ENCODE data around the gene SLC38A8.

Gene SLC38A8

DNA sequence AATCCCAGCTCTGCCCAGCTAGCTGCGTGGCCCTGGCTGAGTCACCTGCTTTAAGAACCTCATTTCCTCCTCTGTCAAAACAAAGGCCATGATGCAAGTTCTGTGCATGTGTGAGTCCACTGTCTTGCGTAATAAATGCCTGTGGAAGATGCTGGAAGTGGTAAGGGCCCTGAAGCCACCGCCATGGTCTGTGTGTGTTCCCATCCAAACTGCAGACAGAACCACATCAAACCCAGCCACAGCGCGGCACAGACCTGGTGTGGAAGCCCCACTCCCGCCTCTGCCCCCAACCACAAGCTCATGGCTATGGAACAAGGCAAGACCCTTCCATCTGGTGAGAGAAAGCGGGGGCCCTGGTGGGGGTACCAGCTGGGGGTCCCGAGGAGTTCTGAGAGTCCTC is 48.5 kb downstream of the SLC38A8 start:
- DNase-seq: no peak

DNA sequence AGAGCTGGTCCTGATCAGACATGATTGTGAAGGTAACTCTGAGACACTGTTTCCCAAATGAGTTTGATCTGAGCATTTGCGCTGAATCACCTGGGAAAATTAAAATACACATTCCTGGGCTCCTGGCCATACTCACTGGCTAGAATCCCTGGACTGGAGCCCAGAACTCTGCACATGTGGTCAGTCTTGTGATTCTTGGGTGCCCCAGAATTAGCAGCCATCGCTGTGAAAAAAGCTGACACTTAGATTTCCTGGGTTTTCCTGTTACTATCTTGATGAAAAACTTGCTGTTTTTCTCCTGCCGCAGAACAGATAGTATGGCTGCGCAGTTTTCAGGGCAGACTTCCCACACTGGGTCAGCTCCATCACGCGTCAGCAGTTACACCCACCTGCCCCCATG is 50.0 kb downstream of the SLC38A8 start:
- no peak for DNase-seq

DNA sequence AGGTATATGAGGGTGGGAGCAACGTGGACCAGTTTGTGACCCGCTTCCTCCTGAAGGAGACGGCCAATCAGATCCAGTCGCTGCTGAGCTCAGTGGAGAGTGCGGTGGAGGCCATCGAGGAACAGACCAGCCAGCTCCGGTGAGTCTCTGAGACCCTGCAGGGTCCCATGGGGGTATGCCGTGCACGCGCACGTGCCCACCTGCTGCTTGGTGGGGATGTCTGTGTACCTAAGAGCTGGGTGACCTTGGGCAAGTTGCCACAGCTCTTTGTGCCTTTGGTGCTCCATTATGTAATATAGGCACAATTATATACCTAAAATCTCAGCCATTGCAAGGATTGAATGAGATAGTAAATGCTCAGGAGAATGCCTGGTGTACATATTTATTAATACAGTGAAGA is 52.1 kb downstream of the SLC38A8 start:
- no peak for DNase-seq

DNA sequence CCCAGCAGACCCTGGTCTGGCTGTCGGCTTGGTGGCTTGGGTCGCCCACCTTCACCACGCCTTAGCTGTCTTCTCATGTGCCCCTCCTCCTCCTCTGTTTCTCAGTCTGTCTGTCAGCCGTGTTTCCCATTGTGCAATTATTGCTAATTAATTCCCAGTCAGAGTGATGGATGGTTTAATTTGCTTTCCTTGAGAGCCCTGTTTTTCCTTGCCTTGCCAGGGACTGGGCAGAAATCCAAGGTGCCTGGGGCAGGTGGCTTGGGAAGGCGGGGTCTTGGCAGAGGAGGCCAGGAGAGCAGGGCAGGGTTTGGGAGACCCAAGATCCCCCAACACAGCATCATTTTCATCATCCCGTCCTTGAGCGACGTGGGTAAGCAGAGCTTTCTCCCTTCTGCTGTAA is 53.3 kb downstream of the SLC38A8 start:
- no peak for DNase-seq

DNA sequence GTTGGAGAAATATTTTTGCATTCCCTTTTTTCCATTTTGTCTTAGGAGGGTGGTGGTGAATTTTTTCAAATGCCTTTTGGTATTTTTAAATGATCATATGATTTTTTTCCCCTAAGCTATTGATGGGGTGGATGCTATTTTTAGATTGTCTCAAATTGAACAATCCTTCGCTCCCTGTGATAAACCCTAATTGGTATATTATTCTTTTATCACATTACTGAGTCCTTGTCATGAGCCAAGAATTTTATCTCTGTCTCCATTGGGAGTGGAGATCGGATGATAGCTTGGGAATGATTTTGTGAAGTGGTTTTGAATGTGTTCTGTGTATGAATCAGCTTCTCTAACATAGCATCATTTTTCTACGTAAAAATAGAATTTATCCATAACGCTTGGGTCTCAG is 59.1 kb downstream of the SLC38A8 start:
- DNase-seq: no peak

DNA sequence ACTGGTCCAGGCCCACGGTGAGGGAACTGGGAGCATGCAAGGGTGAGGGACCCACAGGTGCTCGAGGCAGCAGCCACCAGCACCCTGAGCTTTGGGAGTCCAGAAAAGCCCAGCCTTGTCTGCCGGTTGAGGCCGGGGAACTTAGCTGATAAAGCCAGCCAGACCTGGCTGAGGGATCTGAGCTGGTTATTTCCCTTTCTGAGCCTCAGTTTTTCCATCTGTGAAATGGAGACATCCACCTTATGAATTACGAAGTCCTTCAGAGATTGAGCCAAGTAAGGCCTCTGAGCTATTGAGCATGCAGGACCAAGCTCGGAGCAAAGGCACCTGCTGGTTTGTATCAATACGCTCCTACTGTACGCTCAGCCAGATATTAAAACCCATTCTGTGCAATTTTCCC is 60.8 kb downstream of the SLC38A8 start:
- DNase-seq: no peak

DNA sequence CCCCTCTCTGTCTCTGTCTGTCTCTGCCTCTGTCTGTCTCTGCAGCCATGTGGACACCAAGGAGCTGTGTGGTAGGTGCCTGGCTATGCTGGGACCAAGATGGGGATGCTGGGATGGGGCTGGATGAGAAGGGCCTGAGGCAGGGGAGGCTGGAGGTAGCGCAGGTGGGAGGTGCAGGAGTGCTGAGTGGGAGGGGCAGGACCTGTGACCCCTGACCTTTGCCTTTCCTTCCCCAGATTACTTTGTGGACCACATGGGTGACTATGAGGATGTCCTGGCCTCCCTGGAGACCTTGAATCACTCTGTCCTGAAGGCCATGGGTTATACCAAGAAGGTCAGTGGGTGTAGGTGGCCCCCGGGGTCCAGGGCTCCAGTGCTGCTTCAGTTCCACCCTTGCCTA is 61.8 kb downstream of the SLC38A8 start:
- DNase-seq: no peak

DNA sequence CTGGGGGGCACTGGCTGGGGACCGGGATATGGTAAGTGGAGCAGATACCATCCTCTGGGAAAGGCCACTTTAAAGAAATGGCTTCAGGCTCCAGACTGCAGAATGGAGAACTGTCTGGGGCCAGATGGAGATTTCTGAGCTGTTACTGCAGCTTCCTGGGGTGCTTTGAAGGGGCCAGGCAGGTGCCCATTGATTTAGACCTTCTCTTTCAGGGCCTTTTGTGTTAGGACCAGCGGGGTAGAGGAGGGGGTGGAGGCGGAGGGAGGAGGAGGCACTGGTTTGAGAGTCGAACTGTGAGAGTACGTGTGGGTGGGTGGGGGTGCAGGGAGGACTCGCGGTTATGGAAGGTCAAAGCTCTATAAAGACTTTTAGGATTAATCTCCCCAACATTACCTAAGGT is 63.2 kb downstream of the SLC38A8 start:
- DNase-seq: no peak

DNA sequence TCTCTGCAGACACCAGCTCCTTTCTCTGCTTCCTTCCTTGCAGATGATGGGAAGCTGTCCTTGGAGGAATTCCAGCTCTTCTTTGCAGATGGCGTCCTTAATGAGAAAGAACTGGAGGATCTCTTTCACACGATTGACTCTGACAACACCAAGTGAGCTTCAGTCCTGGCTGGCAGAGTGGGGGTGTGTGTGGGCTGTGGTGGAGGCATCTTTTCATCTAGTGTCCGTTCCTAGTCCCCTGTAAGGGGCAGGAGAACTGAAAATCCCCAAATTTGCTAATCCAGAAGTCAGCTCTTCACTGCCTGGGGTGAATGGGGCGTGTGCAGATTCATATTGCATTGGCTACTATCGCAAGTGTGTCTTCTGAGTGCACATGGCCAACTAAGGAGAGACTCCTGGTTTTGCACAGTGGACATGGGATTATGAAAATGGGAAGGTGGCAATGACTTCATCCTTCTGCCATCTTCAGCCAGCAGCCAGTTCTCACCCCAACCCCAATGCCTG is 64.1 kb downstream of the SLC38A8 start:
- DNase-seq: no peak

DNA sequence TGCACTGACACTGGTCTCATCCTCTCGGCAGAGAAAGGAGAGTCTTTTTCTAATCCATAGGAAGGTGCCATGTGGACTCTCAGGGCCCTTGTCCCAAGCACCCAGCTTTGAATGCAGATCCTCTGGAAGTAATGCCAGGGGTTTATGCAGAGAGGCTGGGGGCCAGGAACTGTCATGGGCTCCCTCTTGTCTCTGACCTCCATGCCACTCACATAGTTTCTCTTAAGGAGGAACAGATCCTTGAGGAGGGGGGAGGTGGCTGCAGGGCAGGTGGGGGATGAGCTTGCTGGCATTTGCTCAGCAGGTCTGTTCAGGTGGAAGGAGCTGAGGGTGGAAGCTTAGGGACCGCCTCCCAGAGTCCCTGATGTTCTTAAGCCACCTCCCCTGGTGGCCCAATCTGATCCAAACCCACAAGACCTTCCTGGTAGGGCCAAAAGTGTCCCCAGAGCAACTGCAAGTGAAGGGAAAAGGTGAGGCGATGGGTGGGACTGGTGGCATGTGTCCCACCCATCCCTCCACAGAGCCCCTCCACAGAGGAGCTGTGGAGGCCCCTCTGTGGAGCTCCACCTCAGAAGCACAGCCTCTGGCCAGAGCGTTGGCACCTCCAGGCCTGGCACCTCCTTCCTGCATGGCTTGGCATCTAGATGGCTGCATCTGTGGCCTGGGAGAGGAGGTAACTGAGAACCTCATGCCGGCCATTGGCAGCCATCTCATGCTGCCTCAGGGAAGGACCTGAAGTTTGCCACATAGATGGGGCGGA is 65.4 kb downstream of the SLC38A8 start:
- no peak for DNase-seq

DNA sequence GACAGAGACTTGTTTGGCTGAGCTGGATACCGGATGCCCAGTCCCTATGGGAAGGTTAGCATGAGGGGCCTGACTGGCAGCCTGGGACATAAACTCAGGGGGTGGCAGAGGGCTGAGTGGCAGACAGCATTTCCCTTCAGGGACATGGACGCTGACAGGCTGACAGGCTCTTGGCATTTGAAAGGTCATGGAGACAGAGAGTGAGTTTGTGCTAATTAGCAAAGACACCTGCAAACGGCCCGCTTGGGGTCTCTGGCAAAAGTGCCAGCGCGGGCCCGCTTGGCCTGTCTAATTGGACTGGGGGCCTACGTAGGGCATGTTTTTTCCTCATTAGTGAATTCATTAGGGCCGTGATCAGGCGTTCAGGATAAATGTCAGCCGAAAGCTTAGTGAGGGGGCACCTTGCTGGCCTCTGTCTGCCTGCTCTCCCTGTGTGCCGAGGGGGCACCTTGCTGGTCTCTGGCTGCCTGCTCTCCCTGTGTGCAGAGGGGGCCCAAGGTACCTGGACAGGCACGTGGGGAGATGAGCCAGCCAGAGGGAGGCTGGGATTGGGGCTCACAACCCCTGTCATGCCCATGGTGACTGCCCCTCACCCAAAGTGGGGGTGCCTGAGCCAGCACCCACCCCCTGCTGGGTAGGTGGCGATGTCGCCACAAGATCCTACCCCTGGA is 66.9 kb downstream of the SLC38A8 start:
- DNase-seq: peak; percentile 79

DNA sequence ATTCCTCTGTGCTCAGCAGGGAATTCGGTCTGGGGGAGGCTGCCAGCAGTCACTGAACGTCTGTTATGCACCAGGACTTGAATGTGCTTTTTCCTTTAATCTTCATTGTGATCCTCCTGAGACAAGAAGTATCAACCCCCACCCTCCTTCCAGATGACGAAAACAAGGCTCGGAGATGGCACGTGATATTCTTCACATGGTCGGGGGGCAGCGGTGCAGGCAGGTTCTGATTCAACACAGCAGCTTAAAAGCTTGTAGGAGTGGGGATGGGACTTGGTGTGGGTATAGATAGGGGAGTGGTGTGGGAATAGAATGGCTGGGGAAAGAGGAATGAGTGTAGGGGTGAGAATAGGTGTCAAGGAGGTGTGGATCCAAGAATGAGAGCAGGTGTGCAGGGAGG is 68.1 kb downstream of the SLC38A8 start:
- DNase-seq: no peak

DNA sequence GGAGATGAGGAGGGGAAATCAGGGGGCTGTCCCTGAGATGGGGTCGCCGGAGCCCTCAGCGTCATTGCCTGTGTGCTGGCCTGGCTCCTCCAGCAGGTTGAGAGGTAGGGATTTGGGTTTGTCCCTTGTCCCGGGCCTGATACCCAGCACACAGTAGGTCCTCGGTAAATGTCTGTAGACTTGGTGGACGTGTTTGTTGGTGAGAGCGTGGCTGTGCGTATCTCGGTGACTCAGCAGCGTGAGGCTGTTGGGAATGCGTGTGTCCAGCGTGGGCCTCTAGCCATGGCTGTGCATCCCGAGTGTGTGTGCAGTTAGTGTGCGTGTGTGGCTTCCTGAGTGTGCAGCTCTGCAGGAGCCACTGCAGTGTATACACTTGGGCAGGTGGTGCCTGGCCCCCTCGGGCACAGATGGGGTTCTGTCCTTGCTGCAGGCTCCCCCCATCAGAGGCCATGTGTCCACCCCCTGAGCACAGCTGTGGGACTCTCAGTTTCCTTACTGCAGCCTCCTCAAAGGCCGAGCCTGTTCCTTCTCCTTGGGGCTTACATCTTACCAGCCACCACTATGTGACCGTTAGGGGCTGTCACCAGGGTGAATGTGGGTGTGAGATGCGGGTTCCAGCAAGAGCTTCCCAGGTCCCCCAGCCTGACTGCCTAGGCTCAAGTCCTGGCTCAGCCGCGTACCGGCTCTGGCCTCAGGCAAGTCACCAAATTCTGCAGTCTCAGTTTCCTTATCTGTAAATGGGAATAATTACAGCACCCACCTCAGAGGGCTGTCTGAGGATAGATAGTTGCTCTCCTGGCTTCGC is 68.8 kb downstream of the SLC38A8 start:
- DNase-seq: no peak

DNA sequence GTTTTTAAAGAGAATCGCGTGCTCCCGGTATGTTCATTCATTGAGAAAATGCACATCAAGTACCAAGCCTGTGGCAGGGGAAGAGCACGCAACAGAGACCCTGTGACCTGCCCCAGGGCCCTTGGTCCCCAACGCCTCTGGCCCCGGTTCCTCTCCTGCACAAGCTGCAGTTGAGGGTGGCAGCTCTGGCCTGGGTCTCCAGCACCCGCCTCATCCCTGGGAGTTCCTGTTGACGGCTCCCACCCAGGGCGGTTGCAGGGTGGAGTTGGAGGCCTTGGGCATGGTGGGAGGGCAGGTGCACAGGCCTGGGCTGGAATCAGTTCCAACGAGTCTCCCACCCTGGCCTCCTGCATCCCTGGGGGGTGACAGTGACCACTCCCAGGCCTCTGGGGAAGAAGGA is 69.5 kb downstream of the SLC38A8 start:
- no peak for DNase-seq

DNA sequence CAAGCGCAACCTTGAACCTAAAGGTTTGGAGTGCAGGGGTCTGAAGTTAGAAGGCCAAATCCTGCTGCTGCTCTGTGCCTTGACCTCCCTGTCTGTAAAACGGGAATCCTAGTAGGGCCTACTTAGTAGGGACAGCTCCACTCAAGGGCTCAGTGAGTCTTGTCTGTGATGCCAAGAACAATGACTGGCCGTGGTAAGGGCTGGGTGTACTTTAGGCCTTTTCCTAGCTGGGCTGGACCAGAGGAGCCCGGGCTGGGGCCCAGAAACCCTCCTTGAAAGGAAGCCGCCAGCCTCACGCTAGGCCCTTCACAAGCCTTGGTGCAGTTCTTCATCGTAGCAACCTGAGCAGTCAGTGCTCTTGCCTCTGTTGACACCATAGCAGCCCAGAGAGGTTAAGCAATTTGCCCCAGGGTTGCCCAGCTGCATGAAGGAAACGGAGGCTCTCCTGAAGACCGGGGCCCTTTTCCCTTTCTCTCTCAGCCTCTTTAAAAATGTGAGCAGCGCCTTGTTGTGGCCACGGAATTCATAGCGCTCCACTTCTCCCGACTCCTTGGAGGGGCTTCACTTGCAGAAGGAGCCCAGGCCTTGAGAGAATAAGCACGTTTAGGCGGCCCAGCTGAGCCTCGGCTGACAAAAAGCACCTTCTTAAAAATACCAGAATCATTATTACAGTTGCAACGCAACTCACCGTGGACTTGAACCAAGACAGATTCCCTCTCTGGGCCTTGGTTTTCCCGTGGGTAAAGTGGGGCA is 70.2 kb downstream of the SLC38A8 start:
- no peak for DNase-seq

DNA sequence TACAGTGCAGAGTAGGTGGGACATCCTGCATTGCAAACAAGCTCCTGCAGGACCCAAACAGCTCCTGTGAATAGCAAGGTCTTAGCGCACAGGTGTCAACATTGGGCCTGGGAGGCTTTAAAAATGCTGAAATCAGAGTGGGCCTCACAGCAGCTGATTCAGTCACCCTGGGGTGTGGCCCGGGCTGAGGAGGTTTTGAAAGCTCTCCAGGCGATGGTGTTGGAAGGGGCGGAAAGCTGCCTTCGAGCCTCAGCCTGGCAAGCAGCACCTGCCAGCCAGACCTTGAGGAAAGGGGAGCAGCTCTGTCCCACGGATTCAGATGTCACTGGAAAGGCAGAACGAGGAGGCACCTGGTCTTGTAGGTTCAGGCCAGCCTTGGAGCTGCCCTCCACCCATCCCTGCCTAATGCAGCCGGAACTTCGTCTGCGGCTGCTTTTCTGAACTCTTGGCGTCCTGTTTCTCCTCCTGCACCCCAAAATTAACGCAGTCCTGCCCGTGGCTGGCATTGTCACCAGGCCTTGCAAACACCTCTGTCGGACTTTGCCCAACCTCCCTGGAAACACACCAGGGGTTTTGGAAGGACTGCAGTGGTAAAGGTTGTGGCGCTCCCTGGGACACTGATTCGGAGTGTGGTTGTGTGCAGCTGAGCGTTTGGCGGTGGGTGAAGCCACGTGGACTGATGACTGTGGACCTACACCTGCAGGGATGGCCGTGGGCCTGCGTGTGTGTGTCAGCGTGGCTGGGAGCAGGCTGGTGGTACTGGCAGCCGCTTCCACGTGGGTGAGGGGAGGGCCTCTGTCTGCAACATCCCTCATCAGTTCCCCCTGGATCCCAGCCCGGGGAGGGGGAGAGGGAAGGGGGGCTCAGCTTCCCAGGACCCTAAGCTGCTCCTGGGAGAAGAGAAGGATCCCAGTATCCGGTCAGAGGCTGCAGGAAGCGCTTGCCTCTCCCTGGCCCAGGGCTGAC is 71.1 kb downstream of the SLC38A8 start:
- no peak for DNase-seq

DNA sequence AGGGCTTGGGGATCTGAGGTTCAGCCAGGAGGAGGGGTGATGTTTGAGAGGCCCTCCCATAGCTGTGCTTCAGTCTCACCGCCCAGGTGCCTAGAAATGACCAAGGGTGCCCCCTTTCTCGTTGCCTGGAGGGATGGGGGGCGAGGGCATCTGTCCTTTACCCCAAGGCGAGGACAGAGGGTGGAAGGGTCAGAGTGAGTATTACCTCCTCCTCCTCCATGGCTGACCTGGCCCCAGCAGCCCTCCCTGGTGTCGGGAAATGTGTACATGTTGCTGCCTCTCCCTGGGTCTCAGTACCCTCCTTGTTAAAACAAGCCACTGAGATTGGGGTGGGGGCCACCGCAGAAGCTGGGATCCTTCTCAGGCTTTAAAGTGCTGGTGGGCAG is 72.2 kb downstream of the SLC38A8 start:
- no peak for DNase-seq

DNA sequence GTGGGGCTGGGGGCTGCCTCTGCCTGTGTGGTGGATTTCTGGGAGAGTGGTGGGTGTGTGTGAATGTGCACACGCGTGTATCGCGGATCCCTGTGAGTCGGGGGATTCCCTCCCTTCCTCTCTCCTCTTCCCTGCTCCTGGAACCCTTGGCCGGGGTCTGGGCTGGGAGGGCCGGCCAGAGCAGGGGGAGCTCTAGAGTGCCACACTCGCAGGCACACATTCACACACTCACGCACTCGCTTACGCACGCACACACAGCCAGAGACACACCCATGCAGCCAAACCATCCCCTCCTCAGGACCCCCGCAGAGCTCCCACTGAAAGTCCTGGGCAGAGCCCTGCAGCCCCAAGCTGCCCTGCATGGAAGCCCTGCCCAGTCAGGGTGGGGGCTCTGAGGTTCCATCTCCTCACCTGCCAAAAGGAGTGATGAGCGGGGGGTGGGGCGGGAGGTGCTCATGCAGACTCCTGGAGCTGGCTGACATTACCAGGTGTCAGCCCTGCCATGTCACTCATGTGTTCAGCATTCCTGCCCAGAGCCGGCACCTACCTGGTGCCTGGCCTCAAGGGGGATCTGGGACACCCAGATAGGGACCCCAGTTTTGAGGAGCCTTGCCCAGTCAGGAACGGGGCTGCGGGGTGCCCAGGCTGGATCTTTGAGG is 72.7 kb downstream of the SLC38A8 start:
- DNase-seq: no peak

DNA sequence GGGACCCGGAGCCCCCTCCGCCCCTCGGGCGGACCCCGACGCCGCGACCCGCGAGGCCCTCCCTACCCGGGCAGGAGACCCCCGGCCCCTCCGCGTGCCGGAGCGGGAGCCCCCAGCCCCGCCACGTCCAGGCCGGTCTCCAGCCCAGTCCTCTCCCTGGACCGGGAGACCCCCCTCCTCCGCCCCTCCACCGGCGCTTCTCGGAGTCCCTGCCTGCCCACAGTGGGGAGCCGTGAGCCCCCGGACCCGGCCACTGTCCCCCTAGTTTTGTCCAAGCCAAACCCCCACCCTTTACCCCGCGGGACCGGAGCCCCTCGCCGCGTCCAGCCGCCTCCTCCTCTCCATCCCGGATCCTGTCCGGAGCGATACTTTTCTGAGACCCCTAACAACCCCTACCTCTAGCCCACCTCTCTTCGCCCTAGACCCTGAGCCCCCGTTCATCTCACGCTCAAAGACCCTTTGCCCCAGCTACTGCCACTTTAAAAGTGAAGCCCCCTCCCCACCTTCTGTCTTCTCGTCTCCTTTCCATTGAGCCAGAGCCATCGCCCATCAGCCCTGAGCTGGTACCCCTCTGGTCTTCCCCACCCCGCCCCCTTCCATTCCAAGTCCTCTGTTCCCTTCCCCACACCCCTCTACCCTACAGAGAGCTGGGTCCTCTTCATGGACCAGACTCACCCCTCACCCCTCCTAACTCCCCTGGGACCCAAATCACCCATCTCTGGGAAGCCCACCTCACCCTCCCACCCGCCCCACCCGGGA is 73.5 kb downstream of the SLC38A8 start:
- DNase-seq: no peak

DNA sequence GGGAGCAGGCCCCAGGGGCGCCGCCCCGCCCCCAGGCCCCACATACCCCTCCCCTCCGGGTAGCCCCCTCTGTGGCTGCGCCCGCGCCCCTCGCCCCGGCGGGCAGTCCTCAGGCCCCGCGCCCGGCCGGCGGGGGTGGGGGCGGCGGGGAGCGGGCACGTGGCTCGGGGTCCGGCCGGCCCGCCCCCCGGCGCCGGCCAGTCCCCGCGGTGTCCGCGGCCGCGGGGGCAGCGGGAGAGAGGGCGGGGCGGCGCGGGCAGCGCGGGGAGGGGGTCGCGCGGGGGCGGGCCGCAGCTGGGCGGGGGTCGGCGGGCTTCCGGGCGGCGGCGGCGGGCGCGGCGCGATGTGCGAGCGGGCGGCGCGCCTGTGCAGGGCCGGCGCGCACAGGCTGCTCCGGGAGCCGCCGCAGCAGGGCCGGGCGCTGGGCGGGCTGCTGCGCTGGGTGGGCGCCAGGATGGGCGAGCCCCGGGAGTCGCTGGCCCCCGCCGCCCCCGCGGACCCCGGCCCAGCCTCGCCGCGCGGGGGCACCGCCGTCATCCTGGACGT is 74.2 kb downstream of the SLC38A8 start:
- no peak for DNase-seq

All from retina (tissue), 1 donor.